Stimulated activated CD8-positive, alpha-beta memory T cell treated with anti-CD3 and anti-CD28 coated beads, Interleukin-15, amount 100 ng/mL, for 4 hours (primary cell): ENCODE measurements around the gene EPGN.
"Not testable (repeated sequence)": the region's sequence is repeated elsewhere in the genome, so short reads cannot be mapped to it uniquely, and the experiment has no call there.

Experiments used
- DNase-seq, 2 donors: peaks; one replicate each; pipeline ENCODE4 v3.0.0-alpha.2; 2020; ENCODE audit warnings: low read depth in 2 of 2

The EPGN gene

GRCh38 chr4:74339501-74339900, 31.2 kb downstream of the EPGN start:
- DNase-seq, result no peak

- DNase-seq, result not testable (repeated sequence)
These were observed 32.2 kb downstream of the EPGN start for GRCh38 chr4:74340421-74340820.

- no peak for DNase-seq
These were observed 35.8 kb downstream of the EPGN start for GRCh38 chr4:74344031-74344430.

GRCh38 chr4:74353858-74354257, 45.6 kb downstream of the EPGN start:
- DNase-seq, result no peak

- DNase-seq, result no peak
These were observed 49.7 kb downstream of the EPGN start for GRCh38 chr4:74357965-74358364.

GRCh38 chr4:74361671-74362070, 53.4 kb downstream of the EPGN start:
- no peak for DNase-seq

GRCh38 chr4:74362347-74362746, 54.1 kb downstream of the EPGN start:
- DNase-seq, result no peak

- no peak for DNase-seq
These were observed 56.0 kb downstream of the EPGN start for GRCh38 chr4:74364256-74364651.

GRCh38 chr4:74364652-74365491, 56.6 kb downstream of the EPGN start, which contains the start of gene EREG:
Gene EREG (plus strand): TSS chr4:74365145. CDS start chr4:74365309, 164 bp downstream.
- DNase-seq, result no peak

- DNase-seq, result no peak
These were observed 57.5 kb downstream of the EPGN start for GRCh38 chr4:74365761-74366160.
